K562 treated with DMSO at 1 percent for 24 hours (cell line): ENCODE measurements around the gene ZNF841. TPM values are rescaled to one million over a fixed set of nuclear protein-coding genes. Genes with fewer than 3 reads are reported as not detected.

Experiments
- total RNA-seq: library from RNA; unstranded; fragments of 300-600 nt; gene quantifications from 2 replicates; pipeline ENCODE4 v1.2.3, GENCODE V29; 2022; ENCODE audit warnings: low read depth; ENCODE audit not compliant: insufficient read depth

ZNF841 gene
- total RNA-seq: 3.5 and 4.8 TPM in 2 replicates

DNA sequence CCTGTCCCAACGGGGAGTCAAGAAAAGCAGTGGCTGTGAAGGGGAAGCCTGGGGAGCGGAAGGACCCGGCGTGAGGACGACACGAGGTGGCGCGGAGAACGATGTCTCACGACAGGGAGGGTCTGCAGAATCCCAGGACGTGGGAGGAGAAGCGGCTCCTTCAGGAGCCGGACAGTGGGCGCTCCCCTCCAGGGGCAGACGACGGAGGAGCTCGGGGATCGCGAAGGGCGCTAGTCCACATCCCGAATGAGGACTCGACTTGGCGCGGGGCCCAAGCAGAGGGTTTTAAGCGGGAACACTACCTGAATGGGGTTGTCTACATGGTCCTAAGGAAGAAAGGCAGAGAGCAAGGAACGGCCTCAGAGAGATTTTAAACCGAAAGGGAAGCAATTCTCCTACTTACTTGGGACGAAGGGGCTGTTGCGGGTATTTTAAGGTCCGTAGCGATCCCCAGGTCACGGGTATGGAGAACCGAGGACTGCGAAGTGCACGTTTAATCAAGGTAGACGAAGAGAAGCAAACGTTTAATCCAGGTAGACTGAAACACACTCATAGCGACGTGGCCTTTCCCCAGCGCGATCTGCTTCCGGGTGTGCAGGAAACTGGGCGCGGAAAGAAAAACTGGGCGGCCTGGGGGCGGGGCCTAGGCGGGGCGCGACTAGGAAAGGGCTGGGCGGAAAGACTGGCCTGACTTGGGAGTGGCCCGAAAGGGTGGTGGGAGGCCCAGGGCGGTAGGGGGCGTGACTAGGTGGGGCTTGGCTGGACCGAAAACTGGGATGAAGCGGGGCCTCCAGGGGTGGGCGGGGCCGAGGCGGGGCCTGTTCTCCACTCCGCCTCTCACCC, at the start of gene ZNF841:
Gene ZNF841, minus strand, starts transcription at position 594 of the 843 bp plus-strand sequence. CDS start 10,964 bp downstream, outside the sequence.

DNA sequence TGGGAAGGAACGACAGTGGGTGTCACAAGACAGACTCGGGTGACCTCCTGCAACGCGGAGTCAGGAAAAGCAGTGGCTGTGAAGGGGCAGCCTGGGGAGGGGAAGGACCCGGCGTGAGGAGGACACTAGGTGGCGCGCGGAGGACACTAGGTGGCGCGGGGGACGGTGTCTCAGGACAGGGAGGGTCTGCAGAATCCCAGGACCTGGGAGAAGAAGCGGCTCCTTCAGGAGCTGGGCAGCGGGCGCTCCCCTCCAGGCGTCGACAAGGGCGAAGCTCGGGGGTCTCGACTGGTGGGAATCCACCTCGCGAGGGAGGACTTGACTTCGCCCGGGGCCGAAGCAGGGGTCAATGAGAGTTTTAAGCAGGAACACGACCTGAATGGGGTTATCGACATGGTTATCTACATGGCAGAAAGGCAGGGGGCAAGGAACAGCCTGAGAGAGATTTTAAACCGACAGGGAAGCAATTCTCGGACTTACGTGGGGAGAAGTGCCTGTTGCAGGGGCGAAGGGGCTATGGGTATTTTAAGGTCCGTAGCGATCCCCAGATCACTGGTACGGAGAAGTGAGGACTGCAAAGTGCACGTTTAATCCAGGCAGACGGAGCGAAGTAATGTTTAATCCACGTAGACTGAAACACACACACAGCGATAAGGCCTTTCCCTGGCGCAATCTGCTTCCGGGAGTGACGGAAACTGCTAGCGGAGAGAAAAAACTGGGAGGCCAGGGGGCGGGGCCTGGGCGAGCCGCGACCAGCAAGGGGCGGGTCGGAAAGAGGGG, 43.9 kb upstream of the ZNF841 start, which contains the start of gene ZNF616:
Gene ZNF616, minus strand, starts transcription at position 687 of the 780 bp plus-strand sequence. CDS start 9,426 bp downstream, outside the sequence.

DNA sequence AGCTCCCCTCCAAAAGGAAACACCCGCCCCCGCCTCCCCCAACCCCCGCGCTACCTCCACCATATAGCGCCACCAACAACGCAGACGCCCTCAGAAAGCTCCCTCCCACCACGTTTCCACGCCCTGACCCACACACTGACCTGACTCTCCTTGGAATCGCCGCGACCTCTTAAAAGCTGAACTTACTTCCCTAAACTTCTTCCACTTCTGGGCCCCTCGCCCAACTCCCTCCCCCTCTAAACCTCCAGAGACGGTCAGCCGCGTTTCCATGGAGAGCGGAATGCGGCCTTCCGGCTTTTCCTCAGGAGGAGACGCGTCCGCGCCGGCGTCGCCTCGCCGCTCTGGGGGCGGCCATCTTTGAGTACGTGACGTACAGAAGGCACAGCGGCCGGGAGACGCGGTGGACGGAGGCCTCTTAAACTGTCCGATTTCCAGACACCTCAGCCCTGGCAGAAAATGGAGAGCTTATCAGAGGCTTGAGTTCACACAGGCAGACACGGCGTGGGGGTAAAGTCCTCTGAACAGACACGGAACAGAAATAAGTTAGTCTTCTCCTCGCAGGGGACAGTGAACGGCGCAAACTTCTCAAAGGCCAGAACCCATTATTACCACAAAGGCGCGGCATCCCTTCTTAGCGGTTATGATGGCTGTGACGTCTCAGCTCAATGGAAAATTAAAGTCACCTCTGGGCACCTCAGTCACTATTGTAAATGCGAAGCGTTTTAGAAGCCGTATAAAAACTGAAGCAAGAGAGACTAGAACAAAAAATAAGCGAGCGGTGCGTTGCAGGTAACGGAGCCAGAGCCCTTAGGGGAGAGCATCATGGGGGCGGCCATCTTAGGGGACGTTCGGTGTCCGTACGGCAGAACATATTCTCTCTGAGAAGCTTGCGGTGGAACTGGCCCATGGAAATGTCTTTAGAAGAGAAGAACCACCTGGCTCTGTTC, 46.7 kb downstream of the ZNF841 start, which contains the start of gene ZNF432:
Gene ZNF432, minus strand, starts transcription at position 284 of the 947 bp plus-strand sequence. CDS start 1,970 bp downstream, outside the sequence.

DNA sequence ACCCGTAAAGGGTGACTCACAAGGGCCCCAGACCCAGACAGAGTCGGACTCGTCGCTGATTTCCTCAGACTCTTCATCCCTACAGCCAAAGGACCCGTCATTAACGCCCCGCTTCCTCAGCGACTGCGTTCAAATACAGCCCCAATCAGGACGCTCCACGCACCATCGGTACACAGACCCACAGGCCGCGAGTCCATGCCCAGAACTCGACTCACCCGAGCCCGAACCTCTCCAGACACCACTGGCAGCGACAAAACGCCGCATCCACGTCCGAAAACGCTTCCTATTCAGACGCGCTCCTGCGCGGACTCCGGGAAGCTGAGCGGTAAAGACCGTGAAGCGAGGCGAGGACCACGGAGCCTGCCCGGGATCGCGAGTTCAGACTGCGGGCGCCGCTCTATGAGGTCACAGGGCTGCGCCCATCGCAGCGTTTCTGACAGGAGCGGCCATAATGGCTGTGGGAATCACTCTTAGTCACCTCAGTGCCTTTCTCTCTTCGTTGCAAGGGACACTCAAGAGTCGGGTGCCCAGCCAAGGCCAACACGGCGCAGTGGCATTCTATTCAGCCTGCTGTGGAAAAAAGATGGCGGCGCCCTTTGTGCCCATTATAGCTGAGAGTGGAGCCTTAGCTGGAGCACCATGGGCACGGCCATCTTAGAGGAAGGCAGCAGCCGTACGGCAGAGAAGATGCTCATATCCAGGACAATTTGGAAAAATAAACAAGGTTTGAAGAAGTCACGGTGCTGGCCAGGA, 67.4 kb downstream of the ZNF841 start, which contains the start of gene ZNF614:
Gene ZNF614, minus strand, starts transcription at position 353 of the 753 bp plus-strand sequence. CDS start 2,634 bp downstream, outside the sequence.

Other genes starting within 250 kb of the ZNF841 start
- 3.2 and 5.3 TPM in 2 replicates for gene ZNF577, start 207.8 kb downstream of the ZNF841 start, total RNA-seq
- 2.2 TPM in 2 replicates for gene ZNF649, start 190.7 kb downstream of the ZNF841 start, total RNA-seq
- gene ZNF613, start 168.3 kb downstream of the ZNF841 start, total RNA-seq: 1.4 and 3.1 TPM in 2 replicates
- 1.5 and 3.0 TPM in 2 replicates for gene ZNF350, start 108.9 kb downstream of the ZNF841 start, total RNA-seq
- gene ZNF615, start 87.6 kb downstream of the ZNF841 start, total RNA-seq: 2.5 and 3.9 TPM in 2 replicates
- gene ZNF614, start 67.4 kb downstream of the ZNF841 start, total RNA-seq: 2.6 and 3.5 TPM in 2 replicates
- 1.7 and 2.7 TPM in 2 replicates for gene ZNF432, start 46.9 kb downstream of the ZNF841 start, total RNA-seq
- gene ZNF616, start 44.2 kb upstream of the ZNF841 start, total RNA-seq: 5.3 and 5.9 TPM in 2 replicates
- 0.54 and 0.94 TPM in 2 replicates for gene ZNF836, start 75.9 kb upstream of the ZNF841 start, total RNA-seq
- gene PPP2R1A, start 94.3 kb upstream of the ZNF841 start, total RNA-seq: 143 and 145 TPM in 2 replicates
- 2.9 and 4.0 TPM in 2 replicates for gene ZNF766, start 173.8 kb upstream of the ZNF841 start, total RNA-seq
- 2.6 and 6.0 TPM in 2 replicates for gene ZNF480, start 201.4 kb upstream of the ZNF841 start, total RNA-seq
- gene ZNF610, start 240.5 kb upstream of the ZNF841 start, total RNA-seq: not detected in 2 replicates